Fibroblast of lung (primary cell): Measurements from ENCODE around the gene GAB2. TPM values are rescaled to one million over a fixed set of nuclear protein-coding genes. Genes with fewer than 3 reads are reported as not detected.

Experiments
- DNase-seq, 2 donors: peaks; one replicate each; pipeline versions ENCODE4 v3.0.0 to v3.0.0-alpha.2; 2010; ENCODE audit warnings: low read depth in 2 of 2
- H2AFZ ChIP-seq: 2 replicates; pipeline ENCODE4 v1.5.1; 2012; ENCODE audit warnings: low read length, control low read depth, inconsistent platforms
- H3K27ac ChIP-seq: 2 replicates; pipeline ENCODE4 v1.5.1; 2011; ENCODE audit warnings: low read length, control low read depth; ENCODE audit not compliant: insufficient read depth
- H3K27me3 ChIP-seq: 2 replicates; pipeline ENCODE4 v1.5.1; 2011; ENCODE audit warnings: mild to moderate bottlenecking, low read length; ENCODE audit not compliant: control insufficient read depth, insufficient read depth
- H3K36me3 ChIP-seq: 2 replicates; pipeline ENCODE4 v1.5.1; 2011; ENCODE audit warnings: low read length; ENCODE audit not compliant: control insufficient read depth, insufficient read depth
- H3K4me1 ChIP-seq: 2 replicates; pipeline ENCODE4 v1.5.1; 2011; ENCODE audit warnings: low read length; ENCODE audit not compliant: control insufficient read depth, insufficient read depth; ENCODE audit errors: extremely low read depth
- H3K4me2 ChIP-seq: 2 replicates; pipeline ENCODE4 v1.5.1; 2011; ENCODE audit warnings: low read length, control low read depth; ENCODE audit not compliant: insufficient read depth; ENCODE audit errors: extremely low read depth
- H3K4me3 ChIP-seq, 4 experiments: fragments of 200-600 bp in 1 of 4; sonication (generic) in 1 of 4; replicated peaks in 1 of 4; 2 replicates each; pipeline ENCODE4 v1.5.1; 2011 to 2016; ENCODE audit warnings: low read length in 4 of 4, low read depth in 3 of 4, mild to moderate bottlenecking in 3 of 4, control low read depth in 2 of 4, inconsistent platforms in 1 of 4, mixed read lengths in 1 of 4; ENCODE audit not compliant: insufficient read depth in 1 of 4; ENCODE audit errors: control extremely low read depth in 1 of 4
- H3K79me2 ChIP-seq: 2 replicates; pipeline ENCODE4 v1.5.1; 2012; ENCODE audit warnings: mild to moderate bottlenecking, low read length, inconsistent platforms; ENCODE audit not compliant: control insufficient read depth, insufficient read depth
- H3K9ac ChIP-seq: 2 replicates; pipeline ENCODE4 v1.5.1; 2011; ENCODE audit warnings: mild to moderate bottlenecking, low read length, control low read depth; ENCODE audit not compliant: insufficient read depth
- H3K9me3 ChIP-seq: 2 replicates; pipeline ENCODE4 v1.5.1; 2012; ENCODE audit warnings: low read depth, low read length; ENCODE audit not compliant: control insufficient read depth, insufficient read depth
- H4K20me1 ChIP-seq: 2 replicates; pipeline ENCODE4 v1.5.1; 2011; ENCODE audit warnings: low read length; ENCODE audit not compliant: control insufficient read depth, insufficient read depth; ENCODE audit errors: extremely low read depth
- CTCF ChIP-seq, 2 donors: IDR thresholded peaks in 1 of 2; conservative IDR thresholded peaks in 1 of 2; 1 replicate in 1 of 2; 2 replicates in 1 of 2; pipeline ENCODE4 v1.5.1; 2011 to 2012; ENCODE audit warnings: low read length in 2 of 2, control low read depth in 1 of 2, inconsistent platforms in 1 of 2, low read depth in 1 of 2, mild to moderate bottlenecking in 1 of 2
- EZH2 ChIP-seq: IDR thresholded peaks from 2 replicates; pipeline ENCODE4 v1.5.1; 2012; ENCODE audit warnings: low read length, control low read depth, mild to moderate bottlenecking; ENCODE audit errors: missing control alignments
- polyA plus RNA-seq, 2 donors: library from polyadenylated mRNA; depleted of rRNA in 1 of 2; stranded (reverse) in 1 of 2; unstranded in 1 of 2; fragments of >200 nt; gene quantifications; 2 replicates each; pipeline ENCODE4 v1.2.1, GENCODE V29; 2011 to 2012; ENCODE audit warnings: missing spikeins in 1 of 2
- total RNA-seq: library from RNA; depleted of rRNA; stranded (reverse); fragments of >200 nt; gene quantifications from 2 replicates; pipeline ENCODE4 v1.2.1, GENCODE V29; 2014

The GAB2 gene
- total and polyA plus RNA-seq, 2 donors (not counting 1 experiment from before 2014, with no cell fraction given), result 7.1 to 14.0 TPM

GRCh38 chr11:78187366-78188285, 230.0 kb downstream of the GAB2 start:
- Histone ChIP-seq H3K27me3 (no peaks in the 10 kb centered on the region), H3K9me3 (no peaks in the 10 kb centered on the region), H3K79me2 (peaks cover 41% of the 10 kb centered on the region), H3K4me1 (peaks cover 10% of the 10 kb centered on the region), H3K27ac (peak overlapping the region; percentile 53), H3K4me3 (peak overlapping the region; percentile 83 to 88 (median 84)), H2AFZ (no peak overlapping the region), H3K36me3 (no peaks in the 10 kb centered on the region), H4K20me1 (no peaks in the 10 kb centered on the region), H3K9ac (peak overlapping the region; percentile 68), H3K4me2 (peak overlapping the region; percentile 88)
- TF ChIP-seq EZH2 (no peak), CTCF (conservative IDR thresholded peaks at IDR 0.05 in 1 of 2, IDR thresholded peaks at IDR 0.05 in 1 of 2; ENCODE audit: low read depth in 1 of 2, low read length in 2 of 2) (no peak)
- DNase-seq, result no peak

- no peak overlapping the region for H3K4me3 ChIP-seq
- H3K9ac ChIP-seq, result no peak overlapping the region
- H3K79me2 ChIP-seq, result peaks cover 6% of the 10 kb centered on the region
- no peak overlapping the region for H3K27ac ChIP-seq
- no peaks in the 10 kb centered on the region for H3K27me3 ChIP-seq
- H3K4me1 ChIP-seq, result peaks cover 2% of the 10 kb centered on the region
- H4K20me1 ChIP-seq, result no peaks in the 10 kb centered on the region
- no peaks in the 10 kb centered on the region for H3K9me3 ChIP-seq
- H3K36me3 ChIP-seq, result no peaks in the 10 kb centered on the region
- no peak overlapping the region for H2AFZ ChIP-seq
- no peak overlapping the region for H3K4me2 ChIP-seq
- no peak for TF ChIP-seq EZH2
- TF ChIP-seq CTCF (conservative IDR thresholded peaks at IDR 0.05 in 1 of 2, IDR thresholded peaks at IDR 0.05 in 1 of 2; ENCODE audit: low read depth in 1 of 2, low read length in 2 of 2), result no peak
- peak in 1 of 2 donors; percentile 89 for DNase-seq
Measured at GRCh38 chr11:78181185-78181584, 236.4 kb downstream of the GAB2 start.

GRCh38 chr11:78180751-78181150, 236.9 kb downstream of the GAB2 start:
- no peak for DNase-seq
- TF ChIP-seq EZH2, result no peak
- no peak for TF ChIP-seq CTCF (conservative IDR thresholded peaks at IDR 0.05 in 1 of 2, IDR thresholded peaks at IDR 0.05 in 1 of 2; ENCODE audit: low read depth in 1 of 2, low read length in 2 of 2)
- H3K36me3 ChIP-seq, result no peaks in the 10 kb centered on the region
- H3K4me1 ChIP-seq, result peaks cover 2% of the 10 kb centered on the region
- no peaks in the 10 kb centered on the region for H3K9me3 ChIP-seq
- H3K9ac ChIP-seq, result no peak overlapping the region
- H3K27ac ChIP-seq, result no peak overlapping the region
- peaks cover 6% of the 10 kb centered on the region for H3K79me2 ChIP-seq
- H4K20me1 ChIP-seq, result no peaks in the 10 kb centered on the region
- H3K4me3 ChIP-seq, result no peak overlapping the region
- no peaks in the 10 kb centered on the region for H3K27me3 ChIP-seq
- H2AFZ ChIP-seq, result no peak overlapping the region
- H3K4me2 ChIP-seq, result no peak overlapping the region
